Ureter (tissue), 1 donor: ENCODE measurements around the gene TIE1. TPM values are rescaled to one million over a fixed set of nuclear protein-coding genes. Genes with fewer than 3 reads are reported as not detected.
A peak's percentile ranks its signal among the peaks of the same experiment; 100 is the strongest.

ENCODE experiments used
- DNase-seq: peaks from one replicate; pipeline ENCODE4 v3.0.0-alpha.2; 2020; ENCODE audit warnings: low spot score
- total RNA-seq: library from RNA; stranded (reverse); gene quantifications from one replicate; pipeline ENCODE4 v1.2.4, GENCODE V29; 2023
- donor health status: DM: yes; HTN: yes; CAD: no.

TIE1 gene
- total RNA-seq, 1 donor from 2014 or later = 21.4 TPM

GRCh38 chr1:43274125-43274803, 26.5 kb upstream of the TIE1 start:
- DNase-seq = no peak

GRCh38 chr1:43274804-43275180, 26.0 kb upstream of the TIE1 start:
- no peak for DNase-seq

DNA sequence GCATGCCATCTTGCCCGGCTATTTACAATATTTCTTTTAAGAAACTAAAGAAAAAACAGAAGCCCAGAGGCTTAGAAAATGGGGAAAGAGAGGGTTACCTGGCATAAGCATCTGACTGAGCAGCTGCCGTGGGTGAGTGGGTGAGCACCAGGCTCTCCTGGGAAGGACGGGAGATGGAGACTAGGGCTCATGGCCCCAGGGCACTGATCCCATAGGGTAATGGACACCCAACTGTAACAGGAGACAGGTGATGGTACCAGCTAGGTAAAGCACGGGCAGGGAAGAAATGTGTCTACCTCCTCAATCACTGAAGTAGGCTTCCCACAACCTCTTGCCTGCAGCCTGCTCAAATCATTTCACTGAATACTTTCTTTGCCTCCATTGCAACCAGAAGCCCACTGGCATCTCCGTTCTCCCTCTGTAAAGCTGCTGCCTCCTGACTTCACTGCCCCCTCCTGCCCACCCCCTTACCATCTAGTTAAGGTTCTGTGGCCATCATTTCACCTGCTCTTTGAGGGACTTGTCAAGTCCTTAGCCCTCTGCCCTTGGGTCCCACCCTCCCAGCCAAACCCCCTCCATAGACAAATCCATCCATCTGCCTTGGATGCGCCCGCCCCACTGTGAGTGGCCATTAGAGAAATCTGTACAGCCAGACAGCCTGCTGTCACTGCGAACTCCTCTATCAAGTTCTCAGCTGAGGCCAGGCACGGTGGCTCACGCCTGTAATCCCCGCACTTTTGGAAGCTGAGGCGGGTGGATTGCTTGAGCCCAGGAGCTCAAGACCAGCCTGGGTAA, 24.8 kb upstream of the TIE1 start:
- no peak for DNase-seq

DNA sequence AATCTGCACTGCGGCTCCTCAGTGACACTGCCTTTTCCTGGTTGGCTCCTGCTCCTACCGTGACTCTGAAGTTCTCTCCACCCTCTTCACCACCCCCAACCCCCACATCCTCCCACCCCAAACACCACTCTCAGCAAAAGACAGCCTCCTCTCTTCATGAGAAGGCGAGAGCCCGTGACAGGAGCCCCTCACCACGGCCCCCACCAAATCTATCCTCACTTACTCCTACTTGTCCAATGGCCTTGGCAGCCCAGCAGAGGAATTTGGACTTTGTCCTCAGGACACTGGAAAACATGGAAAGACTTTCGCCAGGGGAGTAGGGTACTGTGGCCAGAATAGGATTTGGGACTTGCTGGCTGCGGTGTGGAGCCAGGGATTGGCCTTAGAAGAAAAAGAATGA, 24.1 kb upstream of the TIE1 start:
- no peak for DNase-seq

DNA sequence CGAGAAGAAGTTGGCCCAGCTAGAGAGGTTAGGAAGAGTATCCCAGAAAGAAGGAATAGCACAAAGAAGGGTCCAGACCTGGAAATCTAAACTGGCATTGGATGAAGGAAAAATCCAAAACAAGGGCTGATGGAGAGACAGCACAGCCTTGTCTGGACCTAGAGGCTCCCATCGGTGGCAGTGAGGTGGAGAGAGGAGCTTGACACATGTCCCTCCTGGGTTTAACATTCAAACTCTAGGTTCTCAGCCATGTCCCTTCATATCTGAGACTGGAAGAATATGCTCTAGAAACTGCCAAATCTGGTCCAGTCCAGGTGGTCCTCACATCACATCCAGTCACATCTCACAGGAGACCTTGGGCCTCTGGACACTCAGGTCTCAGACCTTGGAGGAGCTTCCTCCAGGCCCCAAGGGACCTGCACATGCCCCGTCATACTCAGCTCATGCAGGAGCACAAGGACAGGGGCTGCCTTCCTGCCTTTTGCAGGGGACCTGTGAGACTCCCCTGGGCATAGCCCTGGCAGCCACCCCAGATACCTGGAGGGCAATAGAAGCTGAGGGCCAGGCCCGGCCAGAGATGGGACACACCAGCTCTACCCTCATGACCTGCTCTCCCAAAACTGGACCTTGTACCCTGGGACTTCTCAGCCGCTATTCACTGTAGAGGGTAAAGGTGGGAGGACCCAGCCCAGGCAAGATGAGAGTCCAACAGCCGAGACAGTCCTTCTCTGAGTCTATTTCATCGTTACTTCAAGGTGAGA, 23.5 kb upstream of the TIE1 start:
- DNase-seq = no peak

- no peak for DNase-seq
Observed at GRCh38 chr1:43279161-43279560, 21.6 kb upstream of the TIE1 start.

- no peak for DNase-seq
Observed at GRCh38 chr1:43279666-43280065, 21.1 kb upstream of the TIE1 start.

- DNase-seq = no peak
Observed at GRCh38 chr1:43280692-43281091, 20.1 kb upstream of the TIE1 start.

GRCh38 chr1:43282220-43283195, 18.3 kb upstream of the TIE1 start:
- no peak for DNase-seq

GRCh38 chr1:43284065-43284464, 16.7 kb upstream of the TIE1 start:
- DNase-seq = no peak

DNA sequence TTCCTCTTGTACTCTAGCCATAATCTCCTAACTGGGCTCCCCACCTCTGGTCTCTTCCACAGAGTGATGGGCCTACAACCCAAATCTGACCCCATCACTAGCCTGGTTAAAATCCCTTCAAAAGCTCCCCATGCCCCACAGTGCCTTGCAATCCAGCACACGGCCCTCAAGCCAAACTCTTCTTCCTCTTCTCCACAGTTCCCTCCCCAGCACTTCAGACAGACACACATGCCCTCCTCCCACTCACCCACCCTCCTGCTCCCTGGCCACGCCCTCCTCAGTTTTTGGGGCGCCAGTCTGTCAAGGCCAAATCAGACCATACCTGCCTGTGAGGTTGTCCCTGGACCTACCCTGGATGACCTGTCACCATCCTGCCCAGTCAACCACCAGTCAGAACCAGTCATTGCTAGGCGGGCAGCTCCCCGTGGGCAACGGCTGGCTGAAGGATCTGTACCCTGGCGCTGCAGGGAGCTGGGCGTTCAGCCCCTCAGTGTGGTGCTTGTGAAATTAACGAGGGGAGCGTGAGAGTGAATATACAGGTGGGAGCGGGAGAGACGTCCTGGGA, 16.2 kb upstream of the TIE1 start:
- no peak for DNase-seq

DNA sequence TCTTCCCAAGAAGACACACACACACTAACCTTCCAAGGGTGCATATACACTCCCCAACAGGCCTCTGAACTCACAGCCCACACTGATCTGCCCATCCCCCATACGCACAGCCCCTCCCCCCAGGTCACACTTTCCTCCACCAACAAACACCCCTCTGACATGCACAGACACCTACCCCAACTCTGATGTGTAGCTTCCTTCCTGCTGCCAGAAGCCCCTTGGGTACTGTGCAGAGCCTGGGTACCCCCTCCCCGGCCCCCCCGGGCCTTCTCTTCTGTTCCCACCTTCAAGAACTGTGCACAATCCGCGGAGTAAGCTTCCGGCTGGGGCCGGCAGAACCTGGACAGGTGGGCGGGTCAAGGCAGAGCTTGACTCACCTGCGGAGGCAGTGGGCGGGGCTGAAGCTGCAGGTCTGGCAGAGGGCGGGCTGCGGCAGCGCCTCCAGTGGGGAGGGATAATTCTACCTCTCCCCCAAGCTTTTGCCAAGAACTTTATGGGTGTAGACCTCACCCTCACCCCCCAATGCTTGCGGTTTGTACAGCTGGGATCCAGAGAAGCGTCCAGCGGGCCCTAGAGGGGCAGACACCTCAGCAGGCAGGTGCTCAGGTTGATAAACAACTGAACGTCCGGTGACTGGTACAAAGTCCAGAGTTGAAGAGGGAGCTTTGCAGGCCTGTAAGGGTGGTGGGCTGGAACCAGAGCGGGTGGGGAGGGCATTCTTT, 15.4 kb upstream of the TIE1 start, which contains the start of gene C1orf210:
Gene C1orf210 (minus strand): TSS at position 313 of the 722 bp plus-strand sequence. CDS start 2,311 bp downstream, outside the sequence.
- peak; percentile 84 for DNase-seq

- no peak for DNase-seq
Observed at GRCh38 chr1:43286115-43286514, 14.7 kb upstream of the TIE1 start.

DNA sequence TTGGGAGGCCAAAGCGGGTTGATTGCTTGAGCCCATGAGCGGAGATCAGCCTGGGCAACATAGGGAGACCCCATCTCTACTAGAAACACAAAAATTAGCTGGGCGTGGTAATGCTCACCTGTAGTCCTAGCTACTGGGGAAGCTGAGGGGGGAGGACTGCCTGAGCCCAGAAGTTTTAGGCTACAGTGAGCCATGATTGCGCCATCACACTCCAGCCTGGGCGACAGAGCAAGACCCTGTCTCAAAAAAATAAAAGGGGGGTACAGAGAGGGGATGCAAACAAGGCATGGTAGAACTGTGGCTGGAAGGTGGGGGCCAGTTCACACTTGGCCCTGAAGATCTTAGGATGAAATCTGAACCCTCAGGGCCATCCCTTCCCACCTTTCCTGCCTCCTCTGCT, 14.2 kb upstream of the TIE1 start:
- no peak for DNase-seq

DNA sequence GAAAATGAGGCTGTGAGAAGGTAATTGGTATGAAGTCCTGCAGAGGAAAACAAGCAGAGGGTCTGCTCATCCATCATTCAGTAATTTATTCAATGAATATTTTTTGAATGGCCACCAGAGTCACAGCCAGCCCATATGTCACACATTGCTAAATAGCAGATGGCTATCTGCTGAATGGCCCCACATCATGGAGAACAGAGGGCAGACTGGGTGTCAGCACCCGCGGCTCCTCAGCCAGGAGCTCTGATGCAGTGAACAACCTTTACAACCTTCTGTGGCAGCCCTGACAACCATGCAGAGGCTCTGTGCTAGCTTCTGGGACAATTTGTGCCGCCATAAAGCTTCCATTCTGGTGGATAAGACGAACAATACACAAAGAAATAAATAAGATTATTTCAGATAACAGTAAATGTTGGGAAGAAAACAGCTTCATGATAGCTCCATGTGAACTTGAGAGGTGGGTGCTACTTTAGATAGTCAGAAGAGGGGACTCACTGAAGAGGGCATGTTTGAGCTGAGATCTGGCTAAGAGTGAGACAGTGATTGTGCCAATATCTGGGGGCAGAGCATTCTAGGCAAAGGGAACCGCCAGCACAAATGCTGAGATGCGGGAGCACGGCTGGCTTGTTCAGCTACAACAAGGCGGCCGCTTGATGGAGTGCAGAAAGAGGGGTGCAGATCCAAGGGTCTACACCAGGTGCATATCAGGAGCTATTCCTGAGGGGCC, 12.6 kb upstream of the TIE1 start:
- DNase-seq = no peak

DNA sequence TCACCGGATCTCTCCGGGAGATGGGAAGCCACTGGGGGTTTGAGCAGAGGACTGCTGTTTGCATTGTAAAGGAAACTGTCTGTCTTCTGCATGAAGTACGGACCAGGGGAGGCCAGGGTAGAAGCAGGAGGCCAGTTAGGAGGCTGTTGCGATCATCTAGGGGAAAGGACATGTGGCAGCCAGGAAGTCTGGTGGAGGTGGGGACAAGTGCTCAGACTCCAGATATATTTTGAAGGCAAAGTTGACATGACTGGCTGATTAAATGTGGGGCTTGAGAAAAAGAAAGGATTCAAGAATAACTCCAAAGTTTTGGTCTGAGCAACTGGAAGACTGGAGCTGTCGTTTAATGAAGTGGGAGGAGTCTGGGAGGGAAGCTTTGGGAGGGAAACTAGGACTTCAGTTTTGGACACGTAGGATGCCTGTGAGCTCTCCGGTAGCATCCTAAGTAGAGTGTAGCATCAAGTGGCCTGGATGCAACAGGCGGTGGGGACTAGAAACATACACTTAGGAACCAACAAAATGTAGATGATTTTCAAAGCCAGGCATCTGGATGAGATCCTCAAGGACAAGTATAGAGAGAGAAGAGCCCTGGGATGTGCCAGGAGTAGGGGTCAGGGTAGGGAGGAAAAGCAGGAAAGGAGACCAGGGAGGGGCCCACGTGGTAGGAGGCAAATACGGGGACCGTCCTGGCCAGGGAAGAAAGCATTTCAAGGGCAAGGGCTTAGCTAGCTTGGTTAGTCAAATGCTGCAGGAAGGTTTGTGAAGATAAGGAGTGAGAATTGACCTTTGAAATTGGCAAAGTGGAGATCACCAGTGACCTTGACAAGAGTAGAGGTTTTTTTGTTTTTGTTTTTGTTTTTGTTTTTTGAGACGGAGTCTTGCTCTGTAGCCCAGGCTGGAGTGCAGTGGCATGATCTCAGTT, 11.7 kb upstream of the TIE1 start:
- no peak for DNase-seq

- no peak for DNase-seq
Observed at GRCh38 chr1:43292216-43292615, 8.6 kb upstream of the TIE1 start.

GRCh38 chr1:43292679-43293078, 8.1 kb upstream of the TIE1 start:
- DNase-seq = no peak

DNA sequence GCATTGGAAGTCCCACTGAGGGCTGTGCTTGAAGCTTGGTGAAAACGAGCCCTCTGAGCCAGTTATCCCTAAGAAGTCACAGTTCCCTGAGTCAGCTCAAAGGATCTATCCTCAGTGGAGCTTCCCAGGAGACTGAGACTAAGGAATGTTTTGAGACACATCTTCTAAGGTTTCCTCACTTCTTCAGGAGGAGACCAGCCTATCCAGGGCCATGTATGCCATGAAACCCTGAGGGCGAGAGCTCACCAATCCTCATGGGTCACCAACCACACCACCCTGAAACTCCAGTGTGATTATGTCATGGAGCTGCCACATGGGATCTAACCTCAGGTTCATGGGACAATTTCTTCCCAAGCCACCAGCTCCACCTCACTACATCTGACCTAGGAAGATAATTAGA, 7.6 kb upstream of the TIE1 start:
- DNase-seq = no peak
